IMR-90 (cell line): ENCODE data around the gene METTL21C. TPM values are rescaled to one million over a fixed set of nuclear protein-coding genes. Genes with fewer than 3 reads are reported as not detected.

Experiments
- ATAC-seq: fragments of 200-7000 bp; cut with Tn5 transposase; 2 replicates; pipeline ENCODE4 v1.9.1; 2020; ENCODE audit warnings: low read depth, mild to moderate bottlenecking, moderate library complexity
- BruUV-seq: library from RNA; stranded (reverse); fragments of 400-500 nt; replicated peaks from 2 replicates; lab custom pipeline; 2021; lab: Mats Ljungman, UMichigan
- CTCF ChIA-PET: fragments of 300-600 bp; formaldehyde crosslinking; extraction: SDS; loops from one replicate; lab custom pipeline; 2021; ENCODE audit warnings: antibody characterized with exemption; lab: Yijun Ruan, JAX
- POLR2A ChIA-PET: fragments of 300-600 bp; sonication (Branson Sonifier 250); formaldehyde crosslinking; loops from one replicate; lab custom pipeline; 2022; ENCODE audit warnings: antibody characterized with exemption; ENCODE audit not compliant: unreplicated experiment; lab: Charles Lee
- DNase-seq: peaks from one replicate; pipeline ENCODE4 v3.0.0; 2013
- H2AFZ ChIP-seq: replicated peaks from 2 replicates; pipeline ENCODE3; 2013; ENCODE audit warnings: low read length, mild to moderate bottlenecking; ENCODE audit not compliant: poor library complexity
- H2AK5ac ChIP-seq: 2 replicates; pipeline ENCODE4 v1.6.1; 2013; ENCODE audit warnings: low read depth, low read length, inconsistent platforms
- H2AK9ac ChIP-seq: replicated peaks from 2 replicates; pipeline ENCODE3; 2013; ENCODE audit warnings: mild to moderate bottlenecking, low read depth, low read length, moderate library complexity; ENCODE audit not compliant: poor library complexity
- H2BK120ac ChIP-seq: 2 replicates; pipeline ENCODE4 v1.6.1; 2013; ENCODE audit warnings: low read depth, low read length, inconsistent platforms
- H2BK15ac ChIP-seq: 3 replicates; pipeline ENCODE4 v1.6.1; 2013; ENCODE audit warnings: low read depth, low read length, inconsistent platforms
- H2BK20ac ChIP-seq: 2 replicates; pipeline ENCODE4 v1.6.1; 2013; ENCODE audit warnings: low read depth, mild to moderate bottlenecking, inconsistent platforms, low read length, moderate library complexity
- H2BK5ac ChIP-seq: 2 replicates; pipeline ENCODE4 v1.6.1; 2013; ENCODE audit warnings: mild to moderate bottlenecking, low read depth, low read length, inconsistent platforms; ENCODE audit not compliant: poor library complexity, severe bottlenecking
- H3K14ac ChIP-seq: replicated peaks from 2 replicates; pipeline ENCODE4 v1.6.1; 2013; ENCODE audit warnings: low read depth, low read length, inconsistent platforms
- H3K18ac ChIP-seq: 2 replicates; pipeline ENCODE4 v1.6.1; 2013; ENCODE audit warnings: low read depth, low read length, control low read depth
- H3K23ac ChIP-seq: 2 replicates; pipeline ENCODE4 v1.6.1; 2013; ENCODE audit warnings: low read depth, low read length, inconsistent platforms
- H3K27ac ChIP-seq: 2 replicates; pipeline ENCODE4 v1.5.1; 2013; ENCODE audit warnings: mild to moderate bottlenecking, control low read depth, low read length; ENCODE audit not compliant: insufficient read depth
- H3K27me3 ChIP-seq: 2 replicates; pipeline ENCODE4 v1.6.1; 2013; ENCODE audit warnings: low read length; ENCODE audit not compliant: control insufficient read depth, insufficient read depth
- H3K36me3 ChIP-seq: 2 replicates; pipeline ENCODE4 v1.6.1; 2013; ENCODE audit warnings: low read length, mixed read lengths; ENCODE audit not compliant: control insufficient read depth, insufficient read depth
- H3K4ac ChIP-seq: 2 replicates; pipeline ENCODE4 v1.6.1; 2013; ENCODE audit warnings: low read depth, low read length, inconsistent platforms
- H3K4me1 ChIP-seq: 2 replicates; pipeline ENCODE4 v1.6.1; 2013; ENCODE audit warnings: low read length, mixed read lengths; ENCODE audit not compliant: control insufficient read depth, insufficient read depth
- H3K4me2 ChIP-seq: 2 replicates; pipeline ENCODE4 v1.6.1; 2013; ENCODE audit warnings: low read depth, mild to moderate bottlenecking, control low read depth, low read length, moderate library complexity
- H3K4me3 ChIP-seq: 2 replicates; pipeline ENCODE4 v1.5.1; 2013; ENCODE audit warnings: low read depth, mild to moderate bottlenecking, control low read depth, low read length, moderate library complexity; ENCODE audit not compliant: insufficient read depth
- H3K56ac ChIP-seq: 2 replicates; pipeline ENCODE4 v1.6.1; 2013; ENCODE audit warnings: low read length, inconsistent platforms; ENCODE audit not compliant: insufficient read depth; ENCODE audit errors: extremely low read depth
- H3K79me1 ChIP-seq, 2 experiments: 2 replicates each; pipeline ENCODE4 v1.6.1; 2013; ENCODE audit warnings: low read length in 2 of 2, inconsistent platforms in 1 of 2, low read depth in 1 of 2
- H3K9ac ChIP-seq: 2 replicates; pipeline ENCODE4 v1.6.1; 2013; ENCODE audit warnings: low read depth, low read length, control low read depth
- H3K9me1 ChIP-seq: 2 replicates; pipeline ENCODE4 v1.6.1; 2013; ENCODE audit warnings: low read length, inconsistent platforms; ENCODE audit not compliant: insufficient read depth
- H3K9me3 ChIP-seq: 2 replicates; pipeline ENCODE4 v1.6.1; 2013; ENCODE audit warnings: low read length; ENCODE audit not compliant: control insufficient read depth, insufficient read depth
- H4K20me1 ChIP-seq: 2 replicates; pipeline ENCODE4 v1.6.1; 2013; ENCODE audit warnings: low read length, inconsistent platforms; ENCODE audit not compliant: insufficient read depth
- H4K5ac ChIP-seq: 2 replicates; pipeline ENCODE4 v1.6.1; 2013; ENCODE audit warnings: mild to moderate bottlenecking, low read depth, low read length, control low read depth
- H4K8ac ChIP-seq, 2 experiments: 2 replicates each; pipeline ENCODE4 v1.6.1; 2013; ENCODE audit warnings: low read depth in 2 of 2, low read length in 2 of 2, control low read depth in 1 of 2, inconsistent platforms in 1 of 2
- H4K91ac ChIP-seq: 2 replicates; pipeline ENCODE4 v1.6.1; 2013; ENCODE audit warnings: low read depth, low read length, inconsistent platforms; ENCODE audit not compliant: insufficient read depth
- BHLHE40 ChIP-seq: fragments of 150-350 bp; IDR thresholded peaks from 2 replicates; pipeline ENCODE4 v1.6.1; 2016; ENCODE audit warnings: mild to moderate bottlenecking, low read depth, low read length
- dilution Hi-C: fragments of 300-500 bp; cut with HindIII; formaldehyde crosslinking; loops from one replicate; pipeline ENCODE4 v1.14.3; 2018; ENCODE audit warnings: low sequenced_read_pairs; ENCODE audit not compliant: unreplicated experiment
- in situ Hi-C: fragments of 300-500 bp; cut with MboI; formaldehyde crosslinking; loops from 3 replicates; pipeline ENCODE4 v1.14.3; 2019; ENCODE audit warnings: low sequenced_read_pairs, inconsistent platforms, mixed read lengths
- intact Hi-C: fragments of 100-400 bp; cut with micrococcal nuclease; formaldehyde crosslinking; loops from 2 replicates; pipeline ENCODE4 v1.10.0; 2022
- polyA plus RNA-seq, 3 experiments: library from polyadenylated mRNA; depleted of rRNA; stranded (reverse); fragments of >200 nt; gene quantifications; 2 replicates each; pipeline ENCODE4 v1.2.3, GENCODE V29; 2012; ENCODE audit warnings: low replicate concordance in 1 of 3
- total RNA-seq: library from RNA; depleted of rRNA; stranded (reverse); fragments of >200 nt; gene quantifications from 2 replicates; pipeline ENCODE4 v1.2.3, GENCODE V29; 2012

Gene METTL21C
- total and polyA plus RNA-seq, 2 of the 4 experiments (the other 2 are of a cell fraction): not detected

- Histone ChIP-seq H4K8ac (no peak overlapping the region), H2AK5ac (no peak overlapping the region), H4K5ac (no peak overlapping the region), H2BK20ac (no peak overlapping the region), H2AFZ (no peak overlapping the region), H3K9me1 (no peaks in the 10 kb centered on the region), H3K4me1 (no peaks in the 10 kb centered on the region), H4K91ac (no peak overlapping the region), H3K27ac (no peak overlapping the region), H3K14ac (no peak overlapping the region), H4K20me1 (no peaks in the 10 kb centered on the region), H2AK9ac (no peak overlapping the region), H3K4me3 (no peak overlapping the region), H3K4me2 (no peak overlapping the region), H2BK120ac (no peak overlapping the region), H3K36me3 (peaks cover 17% of the 10 kb centered on the region), H3K4ac (no peak overlapping the region), H3K9me3 (no peaks in the 10 kb centered on the region), H3K27me3 (no peaks in the 10 kb centered on the region), H3K23ac (no peak overlapping the region), H3K18ac (no peak overlapping the region), H3K9ac (no peak overlapping the region), H2BK5ac (no peak overlapping the region), H2BK15ac (no peak overlapping the region), H3K79me1 (peaks cover 0 to 5% of the 10 kb centered on the region in 2 experiments; a peak in 1 of 4 replicates), H3K56ac (no peak overlapping the region)
- ChIA-PET POLR2A (no interaction called here), CTCF (no interaction called here)
- in situ Hi-C loops (no loop called here), intact Hi-C loops (no loop called here), dilution Hi-C loops (no loop called here)
- DNase-seq (no peak), ATAC-seq (no peak)
- no TSS peak for BruUV-seq
- TF ChIP-seq BHLHE40: no peak
Observed at GRCh38 chr13:102659168-102659713, 35.6 kb downstream of the METTL21C start.
